ENCODE measurements around the gene KCNJ12.
"Not testable (repeated sequence)": the region's sequence is repeated elsewhere in the genome, so short reads cannot be mapped to it uniquely, and the experiment has no call there.

KCNJ12 gene

DNA sequence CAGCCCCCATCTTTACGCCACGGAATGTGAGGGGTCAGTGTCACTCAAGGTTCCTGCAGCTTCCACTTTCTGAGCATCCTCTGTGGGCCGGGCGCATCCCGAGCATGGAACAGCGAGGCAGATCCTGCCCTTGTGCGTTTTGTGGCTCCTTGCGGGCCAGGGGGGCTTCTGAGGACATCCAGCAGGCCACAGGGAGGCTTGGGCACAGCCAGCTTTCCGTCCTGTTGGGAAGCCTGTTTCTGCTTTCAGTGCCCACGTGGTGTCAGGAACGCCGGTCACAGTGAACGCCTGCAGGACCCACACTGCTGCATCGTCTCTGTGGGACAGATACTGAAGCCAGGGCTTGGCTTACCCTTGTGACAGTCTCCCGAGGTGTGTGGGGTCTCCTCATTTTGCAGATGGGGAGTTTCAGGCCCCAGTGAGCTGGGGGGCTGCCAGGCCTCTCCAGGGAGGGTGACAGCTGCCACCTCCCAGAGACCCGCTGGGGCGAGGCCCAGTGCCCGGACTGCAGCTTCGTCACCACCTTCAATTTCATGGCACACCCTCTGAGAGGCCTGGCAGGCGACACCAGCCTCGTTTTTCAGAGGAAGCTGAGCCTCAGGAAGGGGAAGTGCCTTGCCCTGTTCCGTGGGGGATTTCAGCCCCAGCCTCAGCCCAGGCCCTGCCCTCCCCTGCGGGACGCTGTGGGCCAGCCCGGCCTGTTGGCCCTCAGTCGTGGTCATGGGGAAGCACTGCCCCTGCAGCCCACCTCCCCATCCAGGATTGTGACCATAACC, 29.0 kb downstream of the KCNJ12 start:
- H3K4me3 ChIP-seq (ENCODE audit: low read length); H3K9me3 ChIP-seq (ENCODE audit: low read length); H2AFZ ChIP-seq (ENCODE audit: low read depth, low read length); H3K27me3 ChIP-seq (ENCODE audit: insufficient read depth, low read length); H3K36me3 ChIP-seq (ENCODE audit: insufficient read depth, low read length); H3K4me1 ChIP-seq (ENCODE audit: insufficient read depth, low read length): not testable (repeated sequence)

DNA sequence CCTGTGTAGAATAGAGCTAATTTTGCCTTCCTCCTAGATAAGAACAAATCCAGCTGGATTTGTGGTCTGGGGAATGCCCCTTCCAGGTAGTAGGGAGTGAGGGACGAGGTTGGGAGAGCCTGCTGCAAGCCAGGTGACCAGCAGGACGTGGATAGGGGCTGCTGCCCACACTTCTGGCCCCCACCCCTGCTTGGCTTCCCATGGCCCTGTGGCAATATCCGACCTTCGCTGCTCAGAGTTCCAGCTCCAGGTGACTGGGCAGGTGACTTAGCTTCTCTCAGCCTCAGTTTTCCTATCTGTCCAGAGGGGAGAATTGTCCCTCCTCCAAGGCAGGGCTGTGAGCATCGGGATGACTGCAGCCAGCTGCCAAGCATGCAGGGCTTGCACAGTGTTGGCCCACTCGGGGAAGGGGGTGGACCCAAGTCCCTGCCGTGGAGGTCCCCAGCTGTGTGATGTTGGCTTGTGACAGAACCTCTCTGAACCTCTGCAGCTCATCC, 29.8 kb downstream of the KCNJ12 start:
- not testable (repeated sequence) for H2AFZ ChIP-seq (ENCODE audit: low read depth, low read length); H3K4me1 ChIP-seq (ENCODE audit: insufficient read depth, low read length)

DNA sequence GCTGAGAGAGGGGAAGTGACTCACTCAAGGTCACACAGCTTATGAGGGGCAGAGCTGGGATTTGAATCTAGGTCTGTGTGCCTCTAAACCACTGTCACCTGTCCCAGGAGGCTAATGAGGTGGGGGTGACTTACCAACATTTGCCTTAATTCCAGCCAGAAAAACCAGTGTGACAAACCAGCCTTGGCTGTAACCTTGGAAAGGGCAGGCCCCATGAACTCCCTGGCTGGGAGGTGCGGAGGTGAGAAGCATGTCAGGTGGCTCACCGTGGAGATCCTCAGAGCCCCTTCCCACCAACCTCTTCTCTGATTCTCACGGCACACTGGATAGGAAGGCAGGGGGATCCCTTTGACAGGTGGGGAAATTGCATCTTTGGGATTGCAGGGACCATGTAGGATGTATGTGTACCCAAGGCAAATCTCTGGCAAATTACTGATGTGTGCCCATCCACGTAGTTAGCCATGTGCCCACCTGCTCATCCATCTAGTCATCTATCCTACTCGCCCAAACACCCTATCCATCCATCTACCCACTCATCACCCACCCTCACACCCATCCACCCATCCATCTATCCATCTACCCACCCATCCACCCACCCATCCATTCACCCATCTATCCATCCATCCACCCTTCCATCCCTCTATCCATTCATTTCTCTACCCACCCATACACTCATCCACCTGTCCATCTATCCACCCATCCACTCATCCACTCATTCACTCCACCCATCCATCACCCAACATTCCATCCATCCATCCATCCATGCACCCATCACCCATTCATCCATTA, 30.7 kb downstream of the KCNJ12 start:
- not testable (repeated sequence) for H3K9me3 ChIP-seq (ENCODE audit: low read length); H2AFZ ChIP-seq (ENCODE audit: low read depth, low read length); H3K36me3 ChIP-seq (ENCODE audit: insufficient read depth, low read length); H3K4me3 ChIP-seq (ENCODE audit: low read length); H3K27me3 ChIP-seq (ENCODE audit: insufficient read depth, low read length); H3K4me1 ChIP-seq (ENCODE audit: insufficient read depth, low read length)

More for the DNA sequence above, 29.8 kb downstream of the KCNJ12 start:
- not testable (repeated sequence) for H3K36me3 ChIP-seq (ENCODE audit: insufficient read depth, low read length); H3K4me3 ChIP-seq (ENCODE audit: low read length); H3K9me3 ChIP-seq (ENCODE audit: low read length); H3K27me3 ChIP-seq (ENCODE audit: insufficient read depth, low read length)

DNA sequence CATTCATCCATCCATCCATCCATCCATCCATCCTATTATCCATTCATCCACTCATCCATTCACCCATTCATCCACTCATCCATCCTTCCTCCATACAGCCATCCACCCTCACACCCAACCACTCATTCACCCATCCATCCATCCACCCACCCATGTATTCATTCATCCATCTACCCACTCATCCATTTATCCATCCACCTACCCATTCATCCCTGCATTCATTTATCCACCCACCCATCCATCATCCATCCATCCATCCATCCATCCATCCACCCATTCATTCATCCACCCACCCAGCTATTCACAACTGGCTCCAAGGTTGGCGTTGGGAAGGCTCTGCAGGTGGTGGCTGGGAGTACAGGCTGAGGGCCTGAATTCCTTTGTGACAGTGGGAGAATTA, 31.6 kb downstream of the KCNJ12 start:
- H3K4me1 ChIP-seq (ENCODE audit: insufficient read depth, low read length); H3K4me3 ChIP-seq (ENCODE audit: low read length); H3K27me3 ChIP-seq (ENCODE audit: insufficient read depth, low read length); H3K36me3 ChIP-seq (ENCODE audit: insufficient read depth, low read length); H2AFZ ChIP-seq (ENCODE audit: low read depth, low read length); H3K9me3 ChIP-seq (ENCODE audit: low read length): not testable (repeated sequence)

DNA sequence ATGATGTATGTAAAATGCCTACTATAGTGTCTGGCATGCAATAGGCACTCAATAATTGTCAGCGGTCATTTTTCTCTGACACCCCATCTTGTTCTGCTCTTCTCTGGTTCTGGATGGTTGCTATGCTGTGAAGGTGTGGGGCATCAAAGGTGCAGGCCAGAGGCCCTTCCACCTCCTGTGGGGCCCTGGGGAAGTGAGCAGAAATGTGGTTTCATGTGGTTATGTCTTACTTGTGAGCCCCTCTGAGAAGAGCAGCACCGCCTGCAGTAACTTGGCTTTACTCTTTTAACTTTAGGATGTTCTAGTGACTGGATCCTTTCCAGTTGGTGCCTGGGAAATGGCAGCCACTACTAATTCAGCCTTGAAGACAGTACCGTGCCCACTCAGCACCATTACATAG, 32.1 kb downstream of the KCNJ12 start:
- H3K4me1 ChIP-seq (ENCODE audit: insufficient read depth, low read length); H3K36me3 ChIP-seq (ENCODE audit: insufficient read depth, low read length); H3K4me3 ChIP-seq (ENCODE audit: low read length); H3K27me3 ChIP-seq (ENCODE audit: insufficient read depth, low read length); H3K9me3 ChIP-seq (ENCODE audit: low read length); H2AFZ ChIP-seq (ENCODE audit: low read depth, low read length): not testable (repeated sequence)

DNA sequence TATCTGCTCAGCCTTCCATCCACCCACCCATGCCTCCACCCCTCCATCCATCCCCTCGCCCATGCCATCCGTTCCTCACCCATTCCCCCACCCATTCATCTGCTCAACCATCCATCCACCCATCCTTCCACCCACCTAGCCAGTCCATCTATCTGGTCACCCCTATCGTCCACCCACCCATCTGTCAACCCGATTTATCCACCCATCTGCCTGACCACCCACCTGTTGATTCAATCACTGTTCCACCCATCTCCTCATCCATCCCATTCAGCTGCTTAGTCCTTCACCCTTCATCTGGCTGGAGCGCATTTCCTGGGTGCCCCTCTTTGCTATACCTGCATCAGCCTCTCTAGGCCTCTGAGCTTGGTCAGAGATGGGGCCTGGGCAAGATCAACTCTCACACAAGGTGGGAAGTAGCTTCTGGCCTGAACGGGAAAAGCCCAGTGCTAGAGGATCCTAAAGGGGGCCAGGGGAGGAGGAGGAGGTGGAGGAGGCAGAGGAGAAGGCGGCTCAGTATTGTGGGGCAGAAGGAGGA, 32.7 kb downstream of the KCNJ12 start:
- H3K4me3 ChIP-seq (ENCODE audit: low read length); H3K4me1 ChIP-seq (ENCODE audit: insufficient read depth, low read length); H3K27me3 ChIP-seq (ENCODE audit: insufficient read depth, low read length); H3K36me3 ChIP-seq (ENCODE audit: insufficient read depth, low read length); H3K9me3 ChIP-seq (ENCODE audit: low read length); H2AFZ ChIP-seq (ENCODE audit: low read depth, low read length): not testable (repeated sequence)

DNA sequence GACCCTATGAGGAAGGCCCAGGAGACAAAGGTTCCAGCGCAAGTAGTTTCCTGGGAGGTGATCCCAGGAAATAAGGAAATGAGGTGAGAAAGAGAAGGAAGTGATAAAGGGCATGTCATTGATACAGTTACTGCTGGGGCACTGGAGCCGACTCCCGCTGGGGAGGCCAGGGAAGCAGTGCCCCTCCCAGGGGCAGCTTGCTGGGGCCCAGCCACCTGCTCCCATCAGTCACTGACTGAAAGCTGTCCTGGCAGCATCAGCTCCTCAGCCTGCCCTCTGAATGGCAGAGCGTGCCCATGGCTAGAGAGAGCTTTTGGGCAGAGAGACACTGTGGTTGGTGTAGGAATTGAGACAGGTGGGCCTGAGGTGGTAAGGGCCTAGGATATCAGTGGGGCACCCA, 33.2 kb downstream of the KCNJ12 start:
- H3K9me3 ChIP-seq (ENCODE audit: low read length); H3K4me1 ChIP-seq (ENCODE audit: insufficient read depth, low read length); H2AFZ ChIP-seq (ENCODE audit: low read depth, low read length); H3K27me3 ChIP-seq (ENCODE audit: insufficient read depth, low read length); H3K4me3 ChIP-seq (ENCODE audit: low read length); H3K36me3 ChIP-seq (ENCODE audit: insufficient read depth, low read length): not testable (repeated sequence)

DNA sequence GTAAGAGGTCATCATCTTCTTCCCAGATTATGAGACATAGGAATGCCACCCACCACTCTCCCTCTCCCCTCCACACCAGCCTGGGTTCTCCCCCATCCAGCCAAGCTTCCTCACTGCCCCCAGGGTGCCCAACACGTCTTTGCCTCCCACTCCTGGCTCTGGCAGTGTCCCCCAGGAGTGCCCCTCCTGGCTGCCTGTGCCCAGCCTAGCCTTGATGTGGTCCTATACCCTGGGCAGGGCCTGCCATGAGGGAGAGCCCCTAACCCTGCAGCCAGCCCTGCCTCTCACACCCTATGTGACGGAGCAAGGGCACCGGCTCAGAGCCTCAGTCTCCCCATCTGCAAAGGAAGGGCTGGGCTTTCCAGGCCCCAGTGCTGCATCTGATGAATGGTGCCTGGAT, 33.8 kb downstream of the KCNJ12 start:
- not testable (repeated sequence) for H2AFZ ChIP-seq (ENCODE audit: low read depth, low read length); H3K36me3 ChIP-seq (ENCODE audit: insufficient read depth, low read length); H3K4me3 ChIP-seq (ENCODE audit: low read length); H3K9me3 ChIP-seq (ENCODE audit: low read length); H3K4me1 ChIP-seq (ENCODE audit: insufficient read depth, low read length); H3K27me3 ChIP-seq (ENCODE audit: insufficient read depth, low read length)

DNA sequence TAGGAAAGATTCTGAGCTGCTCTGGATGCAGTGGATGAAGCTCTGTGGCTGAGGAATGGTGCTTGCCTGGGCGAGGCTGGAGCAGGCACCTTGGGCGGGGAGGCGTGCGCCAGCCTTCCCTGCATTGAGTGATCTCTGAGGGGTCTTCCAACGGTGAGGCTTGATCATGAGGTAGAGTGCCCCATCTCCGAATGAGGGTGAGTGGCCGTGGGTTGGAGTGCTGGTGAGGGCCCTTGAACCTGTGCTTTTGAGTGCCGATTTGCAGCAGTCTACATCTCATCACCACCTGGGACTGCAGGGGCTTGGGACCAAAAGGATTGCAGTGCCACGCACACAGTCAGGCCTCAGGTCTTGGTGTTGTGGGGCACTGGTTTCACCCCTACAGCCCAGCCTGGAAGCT, 34.2 kb downstream of the KCNJ12 start:
- not testable (repeated sequence) for H3K4me1 ChIP-seq (ENCODE audit: insufficient read depth, low read length); H2AFZ ChIP-seq (ENCODE audit: low read depth, low read length); H3K27me3 ChIP-seq (ENCODE audit: insufficient read depth, low read length); H3K36me3 ChIP-seq (ENCODE audit: insufficient read depth, low read length); H3K9me3 ChIP-seq (ENCODE audit: low read length); H3K4me3 ChIP-seq (ENCODE audit: low read length)

DNA sequence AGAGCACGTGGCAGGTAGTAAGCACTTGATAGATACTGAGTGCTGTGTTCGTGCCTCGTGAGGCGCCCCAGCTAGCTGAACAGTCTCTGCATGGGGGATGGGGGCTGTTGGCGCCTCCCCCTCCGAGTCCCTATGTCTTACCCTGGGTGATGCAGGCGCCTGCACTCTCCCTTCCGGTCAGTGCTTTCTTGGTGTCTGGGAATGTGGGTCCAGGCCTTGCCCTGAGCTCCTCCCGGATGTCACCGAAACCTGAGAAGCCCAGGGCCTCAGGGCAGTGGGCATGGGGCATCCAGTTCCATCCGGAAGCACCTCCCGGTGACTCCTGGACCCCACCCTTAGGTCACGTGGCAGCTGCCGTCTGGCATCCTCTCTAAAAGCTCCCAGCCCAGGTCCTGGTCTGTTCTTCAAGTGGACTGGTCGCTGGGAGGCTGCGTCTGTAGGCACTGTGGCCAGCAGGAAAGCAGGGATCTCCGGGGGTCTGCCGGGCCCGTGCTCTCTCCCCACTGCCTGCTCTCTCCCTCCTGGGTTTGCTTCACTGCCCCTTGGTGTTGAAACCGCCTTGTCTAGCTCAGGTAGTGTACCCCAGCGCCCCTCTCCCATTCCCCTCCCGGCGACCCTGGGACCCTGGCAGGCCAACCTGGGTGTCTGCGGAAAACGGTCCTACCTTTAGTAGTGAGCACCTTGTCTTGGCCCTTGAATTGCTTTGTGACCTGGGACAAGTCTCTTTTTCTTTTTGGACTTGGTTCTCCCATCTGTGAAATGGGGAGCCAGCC, 34.9 kb downstream of the KCNJ12 start:
- not testable (repeated sequence) for H3K27me3 ChIP-seq (ENCODE audit: insufficient read depth, low read length); H2AFZ ChIP-seq (ENCODE audit: low read depth, low read length); H3K36me3 ChIP-seq (ENCODE audit: insufficient read depth, low read length); H3K9me3 ChIP-seq (ENCODE audit: low read length); H3K4me1 ChIP-seq (ENCODE audit: insufficient read depth, low read length); H3K4me3 ChIP-seq (ENCODE audit: low read length)

DNA sequence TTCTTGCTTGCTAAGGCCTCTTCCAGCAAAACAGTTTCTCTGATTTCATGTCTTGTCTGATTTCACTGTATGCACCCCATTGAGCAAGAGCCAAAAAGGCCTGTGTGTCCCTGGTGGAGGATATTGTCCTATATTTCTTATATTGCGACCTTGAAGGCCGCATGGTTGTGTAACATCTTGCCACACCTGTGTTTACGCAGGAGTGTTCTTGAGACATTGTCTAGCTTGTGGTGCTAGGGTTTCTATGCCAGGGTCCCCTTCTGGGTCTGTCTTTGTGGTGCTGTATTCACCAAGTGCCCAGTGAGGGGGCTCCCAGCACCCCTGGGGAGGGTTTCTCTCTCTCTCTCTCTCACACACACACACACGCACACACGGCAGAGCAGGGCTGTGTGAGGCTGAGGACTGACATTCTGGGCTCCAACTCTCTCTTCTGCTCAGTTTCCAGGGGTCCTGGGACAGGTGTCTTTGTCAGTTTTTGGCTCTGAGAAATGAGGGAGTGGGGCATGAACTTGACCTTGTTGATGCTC, 35.6 kb downstream of the KCNJ12 start:
- H3K4me1 ChIP-seq (ENCODE audit: insufficient read depth, low read length); H3K36me3 ChIP-seq (ENCODE audit: insufficient read depth, low read length); H3K4me3 ChIP-seq (ENCODE audit: low read length); H2AFZ ChIP-seq (ENCODE audit: low read depth, low read length); H3K27me3 ChIP-seq (ENCODE audit: insufficient read depth, low read length); H3K9me3 ChIP-seq (ENCODE audit: low read length): not testable (repeated sequence)

DNA sequence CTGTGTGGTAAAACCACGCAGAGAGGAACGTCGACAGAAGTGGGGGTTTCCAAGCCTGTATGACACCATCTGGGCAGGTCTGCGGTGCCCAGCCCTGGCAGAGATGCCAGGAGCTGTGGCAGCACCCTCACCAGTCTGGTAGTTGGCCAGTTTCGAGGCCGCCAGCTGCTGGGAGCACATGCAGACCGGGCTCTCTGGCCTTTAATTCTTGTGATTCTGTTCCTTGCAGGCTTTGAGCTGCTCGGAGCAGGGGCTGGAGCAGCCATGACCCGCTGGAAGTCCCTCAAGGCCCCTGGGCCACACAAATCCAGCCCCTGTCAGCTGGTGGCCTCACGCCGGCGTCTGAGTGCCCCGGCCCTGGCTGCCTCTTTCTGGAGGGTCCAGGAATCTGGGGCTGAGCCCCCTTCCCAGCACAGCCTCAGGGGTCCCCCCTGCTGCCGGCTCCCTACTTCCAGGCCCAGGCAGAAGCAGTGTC, 36.1 kb downstream of the KCNJ12 start:
- H3K36me3 ChIP-seq (ENCODE audit: insufficient read depth, low read length); H3K27me3 ChIP-seq (ENCODE audit: insufficient read depth, low read length); H2AFZ ChIP-seq (ENCODE audit: low read depth, low read length); H3K4me1 ChIP-seq (ENCODE audit: insufficient read depth, low read length); H3K9me3 ChIP-seq (ENCODE audit: low read length); H3K4me3 ChIP-seq (ENCODE audit: low read length): not testable (repeated sequence)
